HCT116 (cell line): ENCODE data around the gene PLCB2.

Experiments
- EGR1 ChIP-seq: IDR thresholded peaks from 2 replicates; pipeline ENCODE4 v1.6.1; 2012; ENCODE audit warnings: low read depth
- POLR2A ChIP-seq: IDR thresholded peaks from 2 replicates; pipeline ENCODE4 v1.7.0; 2011; ENCODE audit warnings: borderline replicate concordance; ENCODE audit not compliant: insufficient read depth, insufficient read length; ENCODE audit errors: extremely low read depth
- POLR2AphosphoS5 ChIP-seq: IDR thresholded peaks from 2 replicates; pipeline ENCODE4 v1.6.1; 2011; ENCODE audit warnings: mild to moderate bottlenecking, low read depth, low read length, moderate library complexity

DNA sequence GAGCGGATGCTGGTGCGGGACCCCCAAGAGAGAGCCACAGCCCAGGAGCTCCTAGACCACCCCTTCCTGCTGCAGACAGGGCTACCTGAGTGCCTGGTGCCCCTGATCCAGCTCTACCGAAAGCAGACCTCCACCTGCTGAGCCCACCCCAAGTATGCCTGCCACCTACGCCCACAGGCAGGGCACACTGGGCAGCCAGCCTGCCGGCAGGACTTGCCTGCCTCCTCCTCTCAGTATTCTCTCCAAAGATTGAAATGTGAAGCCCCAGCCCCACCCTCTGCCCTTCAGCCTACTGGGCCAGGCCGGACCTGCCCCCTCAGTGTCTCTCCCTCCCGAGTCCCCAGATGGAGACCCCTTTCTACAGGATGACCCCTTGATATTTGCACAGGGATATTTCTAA is 31.8 kb downstream of the PLCB2 start:
- no peak for TF ChIP-seq POLR2A
- no peak for TF ChIP-seq EGR1
- no peak for TF ChIP-seq POLR2AphosphoS5
